Keratinocyte (primary cell): ENCODE measurements around the gene ATP6V0A4. TPM values are rescaled to one million over a fixed set of nuclear protein-coding genes. Genes with fewer than 3 reads are reported as not detected.

ENCODE experiments used
- DNase-seq: peaks from one replicate; pipeline ENCODE4 v3.0.0-alpha.2; 2011; ENCODE audit warnings: low read depth, missing footprints, low spot score
- FAIRE-seq: peaks from 2 replicates; lab custom pipeline; 2011; peaks lifted over from hg19 to GRCh38; lab: Jason Lieb, UNC
- H2AFZ ChIP-seq: 2 replicates; pipeline ENCODE4 v1.6.0; 2012; ENCODE audit warnings: low read length, control low read depth, inconsistent platforms; ENCODE audit not compliant: control insufficient read depth
- H3K27ac ChIP-seq: 2 replicates; pipeline ENCODE4 v1.5.1; 2011; ENCODE audit warnings: low read length; ENCODE audit not compliant: control insufficient read depth, insufficient read depth
- H3K27me3 ChIP-seq: 3 replicates; pipeline ENCODE4 v1.6.0; 2011; ENCODE audit warnings: low read length; ENCODE audit not compliant: control insufficient read depth, insufficient read depth; ENCODE audit errors: extremely low read depth
- H3K36me3 ChIP-seq, 2 experiments: 2 replicates in 1 of 2; 3 replicates in 1 of 2; pipeline ENCODE4 v1.5.1; 2011; ENCODE audit warnings: low read length in 2 of 2, mild to moderate bottlenecking in 1 of 2; ENCODE audit not compliant: control insufficient read depth in 2 of 2, insufficient read depth in 2 of 2; ENCODE audit errors: extremely low read depth in 1 of 2
- H3K4me1 ChIP-seq: 3 replicates; pipeline ENCODE4 v1.5.1; 2011; ENCODE audit warnings: low read length; ENCODE audit not compliant: control insufficient read depth, insufficient read depth; ENCODE audit errors: extremely low read depth
- H3K4me2 ChIP-seq: 3 replicates; pipeline ENCODE4 v1.6.0; 2011; ENCODE audit warnings: low read depth, low read length; ENCODE audit not compliant: control insufficient read depth, insufficient read depth; ENCODE audit errors: extremely low read depth
- H3K4me3 ChIP-seq, 3 experiments: fragments of 200-600 bp in 1 of 3; sonication (generic) in 1 of 3; 2 replicates in 2 of 3; 3 replicates in 1 of 3; pipeline ENCODE4 v1.5.1; 2011 to 2016; ENCODE audit warnings: low read length in 3 of 3, mild to moderate bottlenecking in 3 of 3, control low read depth in 2 of 3, inconsistent platforms in 1 of 3, low read depth in 1 of 3, mixed read lengths in 1 of 3, mixed run types in 1 of 3, moderate library complexity in 1 of 3; ENCODE audit not compliant: control insufficient read depth in 2 of 3, insufficient read depth in 2 of 3; ENCODE audit errors: extremely low read depth in 1 of 3
- H3K79me2 ChIP-seq: 2 replicates; pipeline ENCODE4 v1.6.0; 2012; ENCODE audit warnings: low read length; ENCODE audit not compliant: control insufficient read depth, insufficient read depth
- H3K9ac ChIP-seq: 3 replicates; pipeline ENCODE4 v1.6.0; 2011; ENCODE audit warnings: low read length; ENCODE audit not compliant: control insufficient read depth, insufficient read depth; ENCODE audit errors: extremely low read depth
- H3K9me1 ChIP-seq: 3 replicates; pipeline ENCODE4 v1.6.0; 2011; ENCODE audit warnings: low read length; ENCODE audit not compliant: control insufficient read depth, insufficient read depth; ENCODE audit errors: extremely low read depth
- H3K9me3 ChIP-seq: 2 replicates; pipeline ENCODE4 v1.5.1; 2012; ENCODE audit warnings: low read depth, low read length; ENCODE audit not compliant: control insufficient read depth
- H4K20me1 ChIP-seq: 3 replicates; pipeline ENCODE4 v1.6.0; 2011; ENCODE audit warnings: low read length; ENCODE audit not compliant: control insufficient read depth, insufficient read depth; ENCODE audit errors: extremely low read depth
- CTCF ChIP-seq, 3 experiments: IDR thresholded peaks in 1 of 3; conservative IDR thresholded peaks in 1 of 3; optimal IDR thresholded peaks in 1 of 3; 2 replicates in 2 of 3; 3 replicates in 1 of 3; pipeline versions ENCODE3 to v1.5.1; 2011; ENCODE audit warnings: low read length in 3 of 3, mild to moderate bottlenecking in 3 of 3, moderate library complexity in 2 of 3, control low read depth in 1 of 3, inconsistent platforms in 1 of 3; ENCODE audit not compliant: insufficient read depth in 2 of 3; ENCODE audit errors: extremely low read depth in 1 of 3
- EZH2 ChIP-seq: IDR thresholded peaks from one replicate; pipeline ENCODE4 v1.6.1; 2012; ENCODE audit warnings: inconsistent platforms, mild to moderate bottlenecking, low read length, moderate library complexity
- dilution Hi-C: fragments of 300-500 bp; cut with MboI; formaldehyde crosslinking; loops from one replicate; pipeline ENCODE4 v1.7.0; 2020; ENCODE audit warnings: low sequenced_read_pairs; ENCODE audit not compliant: extremely low pct_ligation_motif_present
- polyA plus RNA-seq, 5 experiments: library from polyadenylated mRNA; depleted of rRNA in 3 of 5; stranded (reverse) in 3 of 5; stranded (forward) in 1 of 5; unstranded in 1 of 5; fragments of >200 nt; gene quantifications; 1 replicate in 1 of 5; 2 replicates in 3 of 5; 3 replicates in 1 of 5; pipeline versions ENCODE4 v1.2.1 to v1.2.3, GENCODE V29; 2011 to 2012; ENCODE audit warnings: missing spikeins in 2 of 5, low read depth in 1 of 5, low replicate concordance in 1 of 5

The ATP6V0A4 gene
- polyA plus RNA-seq, 1 donor (not counting 4 experiments of a cell fraction or from before 2014, with no cell fraction given), result 0.34 TPM

DNA sequence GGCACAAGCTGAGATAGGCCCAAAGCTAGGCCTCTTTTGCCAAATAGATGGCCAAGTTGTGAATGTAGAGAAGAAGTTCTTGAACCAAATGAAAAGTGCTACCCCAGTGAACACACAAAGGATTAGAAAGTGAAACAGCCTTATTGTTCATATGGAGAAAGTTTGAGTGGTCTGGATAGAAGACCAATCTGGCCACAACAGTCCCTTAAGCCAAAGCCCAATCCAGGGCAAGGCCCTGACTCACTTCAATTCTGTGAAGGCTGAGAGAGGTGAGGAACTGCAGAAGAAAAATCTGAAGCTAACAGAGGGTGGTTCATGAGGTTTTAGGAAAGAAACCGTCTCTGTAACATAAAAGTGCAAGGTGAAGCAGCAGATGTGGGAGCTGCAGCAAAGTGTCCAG, 18.7 kb upstream of the ATP6V0A4 start:
- H2AFZ ChIP-seq, result no peak overlapping the region
- no peaks in the 10 kb centered on the region for H3K9me3 ChIP-seq
- no peaks in the 10 kb centered on the region for H4K20me1 ChIP-seq
- H3K4me1 ChIP-seq, result no peaks in the 10 kb centered on the region
- DNase-seq, result no peak
- dilution Hi-C loops, result no loop called here
- H3K36me3 ChIP-seq, result no peaks in the 10 kb centered on the region
- H3K9me1 ChIP-seq, result no peaks in the 10 kb centered on the region
- no peak overlapping the region for H3K4me2 ChIP-seq
- no peak for FAIRE-seq
- no peak for TF ChIP-seq CTCF (optimal IDR thresholded peaks at IDR 0.05 in 1 of 3, IDR thresholded peaks at IDR 0.05 in 1 of 3, conservative IDR thresholded peaks at IDR 0.05 in 1 of 3; ENCODE audit: extremely low read depth in 1 of 3, insufficient read depth in 2 of 3, low read length in 3 of 3)
- TF ChIP-seq EZH2, result no peak
- no peaks in the 10 kb centered on the region for H3K79me2 ChIP-seq
- H3K27me3 ChIP-seq, result no peaks in the 10 kb centered on the region
- no peak overlapping the region for H3K9ac ChIP-seq
- no peak overlapping the region for H3K27ac ChIP-seq
- no peak overlapping the region for H3K4me3 ChIP-seq

DNA sequence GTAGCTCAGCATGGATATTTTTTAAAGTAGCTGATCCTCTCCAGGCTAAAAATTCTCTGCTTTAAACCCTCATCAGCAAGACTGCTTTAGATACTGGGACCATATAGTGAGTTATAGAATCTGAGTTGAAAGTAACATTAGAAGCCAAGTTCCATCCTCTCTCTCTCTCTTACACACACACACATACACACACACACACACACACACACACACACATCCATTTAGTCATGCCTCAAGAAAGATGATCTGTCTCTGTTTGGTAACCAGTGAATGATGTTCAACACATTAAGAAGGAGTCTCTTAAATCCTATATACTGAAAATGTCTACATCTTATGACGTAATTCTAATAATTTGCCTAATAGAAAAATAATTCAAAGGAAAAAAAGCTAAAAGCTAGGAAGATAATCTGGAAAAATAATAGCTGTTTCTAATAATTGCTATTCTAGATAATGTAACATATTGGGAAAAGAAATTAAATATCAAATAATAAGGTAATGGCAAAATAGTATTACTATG, 16.9 kb upstream of the ATP6V0A4 start:
- H3K27me3 ChIP-seq, result no peaks in the 10 kb centered on the region
- no peak overlapping the region for H3K9ac ChIP-seq
- no peaks in the 10 kb centered on the region for H3K9me1 ChIP-seq
- H3K27ac ChIP-seq, result no peak overlapping the region
- no peak for TF ChIP-seq EZH2
- TF ChIP-seq CTCF (optimal IDR thresholded peaks at IDR 0.05 in 1 of 3, IDR thresholded peaks at IDR 0.05 in 1 of 3, conservative IDR thresholded peaks at IDR 0.05 in 1 of 3; ENCODE audit: extremely low read depth in 1 of 3, insufficient read depth in 2 of 3, low read length in 3 of 3), result no peak
- H3K4me2 ChIP-seq, result no peak overlapping the region
- no peak overlapping the region for H2AFZ ChIP-seq
- H4K20me1 ChIP-seq, result no peaks in the 10 kb centered on the region
- DNase-seq (no peak), FAIRE-seq (no peak)
- no peaks in the 10 kb centered on the region for H3K4me1 ChIP-seq
- H3K79me2 ChIP-seq, result no peaks in the 10 kb centered on the region
- H3K36me3 ChIP-seq, result no peaks in the 10 kb centered on the region
- no peak overlapping the region for H3K4me3 ChIP-seq
- no peaks in the 10 kb centered on the region for H3K9me3 ChIP-seq
- dilution Hi-C loops, result no loop called here
